Measurements from ENCODE around the gene CLDN2.
A peak's percentile ranks its signal among the peaks of the same experiment; 100 is the strongest.

The CLDN2 gene

DNA sequence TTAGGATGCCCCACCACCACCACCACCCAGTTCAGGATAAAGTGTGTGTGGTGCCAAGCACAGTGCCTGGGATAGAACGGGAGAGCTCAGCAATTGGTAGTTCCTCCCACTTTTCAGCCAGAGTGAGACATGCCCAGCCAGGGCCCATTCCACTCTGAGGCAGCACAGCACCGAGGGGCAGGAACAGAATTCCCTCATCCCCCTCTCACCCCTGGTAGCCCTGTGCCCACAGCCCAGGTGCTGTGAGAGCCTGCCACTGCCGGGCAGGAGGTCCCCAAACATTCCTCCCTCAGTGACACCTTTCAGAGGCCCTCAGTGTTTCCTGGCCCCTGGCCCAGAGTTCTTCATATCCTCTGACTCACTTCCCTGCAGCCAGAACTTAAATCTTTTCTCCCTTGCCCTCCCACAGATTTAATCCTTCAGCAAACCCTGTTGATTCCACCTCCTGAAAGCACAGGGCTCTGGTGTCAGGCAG is 25.2 kb upstream of the CLDN2 start:
- H3K4me3 ChIP-seq (ENCODE audit: low read depth, low read length), result no peak overlapping the region
- no peak for DNase-seq (ENCODE audit: low read depth)
- TF ChIP-seq, protein P1, sequence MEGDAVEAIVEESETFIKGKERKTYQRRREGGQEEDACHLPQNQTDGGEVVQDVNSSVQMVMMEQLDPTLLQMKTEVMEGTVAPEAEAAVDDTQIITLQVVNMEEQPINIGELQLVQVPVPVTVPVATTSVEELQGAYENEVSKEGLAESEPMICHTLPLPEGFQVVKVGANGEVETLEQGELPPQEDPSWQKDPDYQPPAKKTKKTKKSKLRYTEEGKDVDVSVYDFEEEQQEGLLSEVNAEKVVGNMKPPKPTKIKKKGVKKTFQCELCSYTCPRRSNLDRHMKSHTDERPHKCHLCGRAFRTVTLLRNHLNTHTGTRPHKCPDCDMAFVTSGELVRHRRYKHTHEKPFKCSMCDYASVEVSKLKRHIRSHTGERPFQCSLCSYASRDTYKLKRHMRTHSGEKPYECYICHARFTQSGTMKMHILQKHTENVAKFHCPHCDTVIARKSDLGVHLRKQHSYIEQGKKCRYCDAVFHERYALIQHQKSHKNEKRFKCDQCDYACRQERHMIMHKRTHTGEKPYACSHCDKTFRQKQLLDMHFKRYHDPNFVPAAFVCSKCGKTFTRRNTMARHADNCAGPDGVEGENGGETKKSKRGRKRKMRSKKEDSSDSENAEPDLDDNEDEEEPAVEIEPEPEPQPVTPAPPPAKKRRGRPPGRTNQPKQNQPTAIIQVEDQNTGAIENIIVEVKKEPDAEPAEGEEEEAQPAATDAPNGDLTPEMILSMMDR (IDR thresholded peaks at IDR 0.05; ENCODE audit: control insufficient read depth, extremely low read depth, insufficient read depth), result no peak

DNA sequence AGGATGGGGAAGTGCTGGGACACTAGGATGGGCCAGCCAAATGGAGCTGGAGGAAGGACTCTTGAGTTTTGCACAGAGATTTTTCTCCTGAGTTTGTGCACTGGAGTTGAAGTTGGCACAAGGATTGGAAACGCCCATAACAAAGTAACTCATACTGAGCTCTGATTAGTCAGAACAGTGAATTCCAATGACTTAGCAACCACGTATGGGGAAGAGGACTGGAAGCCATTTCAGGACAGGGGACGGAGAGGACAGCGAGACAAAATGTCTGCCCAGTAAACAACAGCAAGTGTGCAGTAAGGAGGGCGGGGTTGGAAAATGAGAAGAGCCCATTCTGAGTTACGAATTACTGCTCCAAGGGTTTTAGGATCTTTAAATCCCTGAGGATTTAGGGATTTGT is 22.9 kb upstream of the CLDN2 start:
- no peak overlapping the region for H3K4me3 ChIP-seq (ENCODE audit: low read depth, low read length)
- TF ChIP-seq, protein P1 (IDR thresholded peaks at IDR 0.05; ENCODE audit: control insufficient read depth, extremely low read depth, insufficient read depth), result no peak
- DNase-seq (ENCODE audit: low read depth), result no peak

DNA sequence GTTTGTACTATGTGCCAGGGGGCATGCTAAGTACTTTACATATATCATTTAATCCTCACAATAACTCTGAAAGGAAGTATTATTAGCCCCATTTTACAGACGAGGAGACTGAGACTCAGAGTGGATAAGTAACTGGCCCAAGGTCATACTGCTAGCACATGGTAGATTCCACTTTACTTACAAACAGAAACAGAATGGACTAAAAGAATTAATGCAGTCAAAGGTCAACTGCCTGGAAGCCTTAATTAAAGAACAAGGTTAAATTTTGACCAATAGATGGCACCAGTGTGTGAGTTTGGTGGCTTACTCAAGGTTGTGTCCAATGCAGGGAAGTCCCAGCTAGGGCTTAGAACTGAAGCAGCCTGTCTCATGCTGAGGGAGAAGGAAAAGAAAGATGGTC is 21.7 kb upstream of the CLDN2 start:
- no peak for DNase-seq (ENCODE audit: low read depth)
- TF ChIP-seq, protein P1 (IDR thresholded peaks at IDR 0.05; ENCODE audit: control insufficient read depth, extremely low read depth, insufficient read depth), result peak; percentile 53
- no peak overlapping the region for H3K4me3 ChIP-seq (ENCODE audit: low read depth, low read length)

DNA sequence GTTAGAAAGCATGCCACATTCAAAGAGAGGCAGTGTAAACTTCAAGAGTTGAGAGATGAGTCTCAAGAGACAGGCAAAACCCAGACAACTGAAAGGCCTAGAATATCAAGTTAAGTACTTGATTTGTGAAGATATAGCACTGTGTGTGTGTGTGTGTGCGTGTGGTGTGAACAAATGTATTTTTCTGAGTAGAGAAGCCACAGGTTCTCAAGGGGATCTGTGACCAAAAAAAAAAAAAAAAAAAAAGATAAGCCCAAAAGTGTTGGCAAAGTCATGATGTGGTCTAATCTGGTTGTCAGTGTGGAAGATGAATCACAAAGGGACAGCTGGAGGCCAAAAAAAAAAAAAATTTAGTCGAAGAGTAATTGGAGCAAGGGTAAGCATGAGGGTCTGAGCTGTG is 20.9 kb upstream of the CLDN2 start:
- no peak overlapping the region for H3K4me3 ChIP-seq (ENCODE audit: low read depth, low read length)
- TF ChIP-seq, protein P1 (IDR thresholded peaks at IDR 0.05; ENCODE audit: control insufficient read depth, extremely low read depth, insufficient read depth), result no peak
- DNase-seq (ENCODE audit: low read depth), result no peak

DNA sequence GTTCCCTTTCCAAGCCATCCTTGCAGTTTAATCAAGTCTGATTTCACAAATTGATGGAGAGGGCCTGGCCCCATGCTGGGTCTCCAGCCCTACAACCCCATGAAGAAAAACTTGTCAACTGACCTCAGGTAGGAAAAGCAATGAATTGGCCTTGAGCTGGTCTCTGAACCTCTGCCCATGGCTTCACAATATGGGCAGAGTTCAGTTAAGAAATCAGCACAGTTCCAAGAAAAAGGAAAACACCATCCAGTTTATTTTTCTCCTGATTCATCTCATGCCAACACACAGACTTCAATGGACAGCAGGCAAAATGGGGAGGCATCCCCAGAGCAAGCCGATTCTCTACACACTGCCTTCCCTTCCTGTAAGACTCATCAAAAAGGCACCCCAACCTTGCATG is 20.4 kb upstream of the CLDN2 start:
- no peak for DNase-seq (ENCODE audit: low read depth)
- H3K4me3 ChIP-seq (ENCODE audit: low read depth, low read length), result no peak overlapping the region
- TF ChIP-seq, protein P1 (IDR thresholded peaks at IDR 0.05; ENCODE audit: control insufficient read depth, extremely low read depth, insufficient read depth), result no peak

DNA sequence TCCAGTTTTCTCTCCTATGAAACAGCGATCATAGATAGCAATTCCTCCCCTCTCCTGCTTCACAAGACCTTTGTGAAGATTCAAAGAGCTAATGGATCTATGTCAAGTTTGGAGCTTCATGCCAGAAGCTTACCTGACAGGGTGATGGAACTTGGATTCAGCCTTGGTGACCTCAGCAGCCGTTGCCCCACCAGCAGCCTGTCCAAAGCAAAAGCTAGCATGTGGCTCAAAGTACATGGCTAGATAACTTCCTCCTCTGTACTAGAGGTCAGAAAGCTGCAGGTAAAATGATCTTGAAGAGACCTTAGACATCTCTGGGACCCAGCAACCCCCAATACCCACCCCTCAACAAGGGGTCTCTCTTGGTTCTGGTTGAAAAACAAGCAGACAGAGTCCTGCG is 18.9 kb upstream of the CLDN2 start:
- TF ChIP-seq, protein P1 (IDR thresholded peaks at IDR 0.05; ENCODE audit: control insufficient read depth, extremely low read depth, insufficient read depth), result no peak
- no peak overlapping the region for H3K4me3 ChIP-seq (ENCODE audit: low read depth, low read length)
- no peak for DNase-seq (ENCODE audit: low read depth)

DNA sequence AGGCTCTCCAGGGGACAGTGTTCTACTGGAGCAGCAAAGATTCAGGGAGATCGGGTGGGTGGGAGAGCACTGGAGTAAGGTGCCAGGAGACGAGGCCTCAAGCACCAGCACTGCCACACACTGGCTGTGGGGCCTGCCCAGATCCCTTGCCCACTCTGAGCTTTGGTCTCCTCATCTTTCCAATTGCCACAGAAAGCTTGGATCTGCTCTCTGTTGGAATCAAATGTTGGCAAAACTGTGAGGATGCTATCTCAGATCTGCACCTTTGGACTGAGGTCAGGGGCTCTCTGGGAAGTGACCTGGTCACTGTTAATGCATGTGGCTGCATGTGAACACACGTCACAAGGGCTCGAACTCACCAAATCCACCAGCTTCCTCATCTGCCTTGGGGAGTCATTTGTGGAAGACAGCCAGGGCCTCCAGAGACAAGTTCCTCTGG is 18.4 kb upstream of the CLDN2 start:
- no peak for DNase-seq (ENCODE audit: low read depth)
- no peak overlapping the region for H3K4me3 ChIP-seq (ENCODE audit: low read depth, low read length)
- TF ChIP-seq, protein P1 (IDR thresholded peaks at IDR 0.05; ENCODE audit: control insufficient read depth, extremely low read depth, insufficient read depth), result no peak

Measured in LNCaP clone FGC (cell line).